HG02970 (cell line): ENCODE measurements around the gene MBD1.
A peak's percentile ranks its signal among the peaks of the same experiment; 100 is the strongest.
"Not testable (repeated sequence)": the region's sequence is repeated elsewhere in the genome, so short reads cannot be mapped to it uniquely, and the experiment has no call there.

Experiments
- ATAC-seq: cut with Tn5 transposase; IDR thresholded peaks from one replicate; pipeline ENCODE4 v1.9.1; 2021; ENCODE audit warnings: mild to moderate bottlenecking, moderate library complexity, moderate number of reproducible peaks; ENCODE audit not compliant: unreplicated experiment, low FRiP score

The MBD1 gene

GRCh38 chr18:50297621-50298442 is 16.5 kb upstream of the MBD1 start:
- peak; percentile 92 for ATAC-seq

DNA sequence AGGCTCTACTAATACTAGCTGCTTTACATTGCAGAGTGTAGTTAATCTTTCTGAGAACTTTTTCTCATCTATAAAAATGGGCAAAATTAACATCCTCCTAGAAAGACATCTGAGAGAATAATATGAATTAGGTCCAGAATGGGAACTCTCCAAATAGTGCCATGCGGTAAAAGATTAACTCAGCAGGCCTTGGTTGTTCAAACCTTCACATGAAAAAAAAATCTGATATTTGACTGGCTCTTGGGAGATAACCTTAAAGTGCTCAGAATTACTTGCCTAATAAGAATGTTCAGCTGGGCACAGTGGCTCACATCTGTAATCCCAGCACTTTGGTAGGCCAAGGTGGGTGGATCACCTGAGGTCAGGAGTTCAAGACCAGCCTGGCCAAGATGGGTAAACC is 11.7 kb upstream of the MBD1 start:
- ATAC-seq = no peak

- no peak for ATAC-seq
Observed at GRCh38 chr18:50289108-50289443, 7.8 kb upstream of the MBD1 start.

- ATAC-seq = not testable (repeated sequence)
Observed at GRCh38 chr18:50288348-50289107, 7.2 kb upstream of the MBD1 start.

- peak; percentile 89 for ATAC-seq
Observed at GRCh38 chr18:50287441-50288347, 6.4 kb upstream of the MBD1 start, which contains the start of gene CXXC1. CXXC1 (minus strand) TSS chr18:50287692; CDS start chr18:50287589, 103 bp downstream.

DNA sequence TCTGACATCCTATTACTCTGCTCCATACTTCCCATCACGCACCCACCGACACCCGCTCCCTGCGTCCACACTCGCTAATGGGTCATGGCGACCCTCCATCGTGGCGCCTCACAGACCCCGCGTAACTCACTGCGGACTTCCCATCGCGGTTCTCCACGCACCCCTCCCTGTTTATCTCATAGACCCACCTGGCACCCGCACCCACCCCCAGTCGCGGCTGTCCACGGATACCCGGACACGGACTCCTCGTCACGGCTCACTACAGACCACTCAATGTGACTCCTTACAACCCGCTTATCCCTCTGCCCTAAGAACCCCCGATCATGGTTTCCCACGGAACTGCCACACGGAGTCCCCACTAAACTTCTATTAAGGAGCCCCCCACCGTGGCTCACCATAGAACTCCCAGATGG is 5.7 kb upstream of the MBD1 start:
- ATAC-seq = no peak

GRCh38 chr18:50286391-50287027 is 5.2 kb upstream of the MBD1 start:
- ATAC-seq = no peak

GRCh38 chr18:50285631-50286321 is 4.5 kb upstream of the MBD1 start:
- ATAC-seq = no peak

DNA sequence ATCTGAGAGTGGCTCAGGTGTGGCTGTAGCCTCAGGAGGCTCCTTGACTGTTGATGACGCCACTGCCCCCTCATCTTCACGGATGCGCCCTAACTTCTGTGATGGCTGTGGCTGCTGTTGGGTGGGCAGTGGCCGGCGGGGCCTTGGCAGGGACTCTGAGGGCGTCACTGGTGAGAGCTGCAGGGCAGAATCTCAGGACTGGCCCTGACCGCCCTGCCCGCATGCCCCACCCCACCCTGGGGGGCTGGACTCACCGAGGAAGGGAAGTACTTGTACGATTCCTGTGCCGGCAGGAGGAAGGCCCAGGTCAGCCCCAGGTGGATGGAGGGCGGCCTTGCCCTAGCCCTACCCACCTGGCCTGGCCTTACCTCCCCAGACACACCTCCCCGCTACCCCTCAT is 3.7 kb upstream of the MBD1 start:
- ATAC-seq = no peak

GRCh38 chr18:50284255-50284885 is 3.0 kb upstream of the MBD1 start:
- no peak for ATAC-seq

GRCh38 chr18:50283469-50284209 is 2.3 kb upstream of the MBD1 start:
- ATAC-seq = no peak

DNA sequence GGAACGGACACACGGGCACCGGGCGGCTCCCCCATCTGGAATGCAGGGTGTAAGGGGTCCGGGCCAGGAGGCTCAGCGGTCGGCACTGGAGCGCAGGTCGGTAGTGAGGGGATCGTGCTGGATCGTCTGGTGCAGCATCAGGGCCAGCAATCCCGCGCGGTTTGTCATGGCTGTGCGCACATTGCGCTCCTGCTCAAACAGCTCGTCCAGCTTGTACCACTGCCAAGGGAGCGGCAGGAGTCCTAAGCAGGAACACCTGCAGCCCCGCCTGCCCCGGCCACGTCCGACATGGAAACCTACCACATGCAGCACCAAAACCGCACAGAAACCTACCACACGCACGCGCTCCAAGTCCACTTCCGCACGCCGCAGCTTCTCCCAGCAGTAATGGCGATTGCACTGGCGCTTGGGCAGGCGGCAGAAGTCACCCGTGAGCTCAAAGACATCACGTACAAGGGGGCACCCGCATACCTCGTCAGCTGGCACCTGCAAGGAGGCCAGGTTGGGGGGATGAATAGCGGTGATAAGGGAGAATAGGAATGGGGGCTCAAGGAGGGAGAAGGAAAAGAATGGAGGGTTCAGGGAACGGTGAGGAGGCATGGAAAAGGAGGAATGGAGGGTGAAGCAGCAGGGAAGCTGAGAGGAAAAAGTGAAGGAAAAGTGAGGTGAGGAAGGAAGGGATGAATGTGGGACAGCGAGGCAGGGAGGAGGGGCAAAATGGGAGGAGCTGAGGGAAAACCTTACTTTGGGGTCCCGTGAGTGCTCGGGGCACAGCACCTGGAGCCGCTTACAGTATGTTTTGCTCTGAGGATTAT is 1.4 kb upstream of the MBD1 start:
- no peak for ATAC-seq

GRCh38 chr18:50281972-50282520 is 723 bp upstream of the MBD1 start:
- no peak for ATAC-seq

- ATAC-seq = no peak
Observed at GRCh38 chr18:50280707-50281294, 522 bp downstream of the MBD1 start.

DNA sequence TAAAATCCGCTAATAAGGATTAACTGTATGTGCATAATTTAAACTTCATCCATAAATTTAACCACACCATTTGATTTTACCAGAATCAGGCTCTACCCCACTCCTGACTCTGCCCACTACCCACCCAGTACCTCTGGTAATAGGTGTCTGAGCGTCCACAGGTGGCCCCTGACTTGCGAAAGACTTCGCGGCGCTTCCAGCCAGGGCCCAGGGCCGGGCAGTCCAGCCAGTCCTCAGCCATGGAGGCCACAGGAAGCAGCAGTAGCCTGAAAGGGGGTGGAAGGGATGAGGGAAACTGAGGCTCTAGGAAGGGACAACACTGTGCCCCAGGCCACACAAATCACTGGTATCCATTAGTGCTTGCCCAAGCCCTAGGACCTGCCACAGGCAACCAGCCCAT is 1.6 kb downstream of the MBD1 start:
- no peak for ATAC-seq

DNA sequence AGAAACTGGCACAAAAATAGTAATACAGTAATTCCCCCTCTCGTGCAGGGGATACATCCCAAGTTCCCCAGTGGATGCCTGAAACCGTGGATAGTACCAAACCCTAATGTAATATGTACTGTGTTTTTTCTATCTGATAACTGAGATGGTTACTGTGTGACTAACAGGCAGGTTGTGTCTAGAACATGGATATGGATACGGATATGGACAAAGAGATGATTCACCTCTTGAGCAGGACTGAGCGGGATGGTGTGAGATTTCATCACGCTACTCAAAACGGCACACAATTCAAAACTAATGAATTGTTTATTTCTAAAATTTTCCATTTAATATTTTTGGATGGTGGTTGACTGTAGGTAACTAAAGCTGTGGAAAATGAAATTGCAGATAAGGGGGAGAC is 3.4 kb downstream of the MBD1 start:
- no peak for ATAC-seq

GRCh38 chr18:50276452-50276851 is 4.9 kb downstream of the MBD1 start:
- ATAC-seq = no peak
